Measurements from ENCODE around the gene EMC10. TPM values are rescaled to one million over a fixed set of nuclear protein-coding genes. Genes with fewer than 3 reads are reported as not detected.

Gene EMC10
- total and polyA plus RNA-seq, 2 of the 4 experiments (the other 2 are of a cell fraction): 11.3 to 90.9 TPM

- intact Hi-C loops (cut with micrococcal nuclease): no loop called here
Measured at GRCh38 chr19:50513746-50514345, 37.5 kb downstream of the EMC10 start, which contains the start of gene ASPDH. TSS of gene ASPDH (minus strand) at chr19:50513913. CDS start at chr19:50513823, 90 bp downstream.

More at GRCh38 chr19:50513746-50514345, 37.5 kb downstream of the EMC10 start, which contains the start of gene ASPDH:
- no peak within 1 kb of the TSS for H4K5ac ChIP-seq (ENCODE audit: low read depth, low read length)
- POLR2A ChIA-PET (ENCODE audit: unreplicated experiment): no interaction called here
- TF ChIP-seq POLR2A (IDR thresholded peaks at IDR 0.05; ENCODE audit: low read depth, low read length): no peak
- TF ChIP-seq MAZ (IDR thresholded peaks at IDR 0.05; ENCODE audit: borderline replicate concordance, low read depth, low read length): no peak
- TF ChIP-seq MAFK (IDR thresholded peaks at IDR 0.05; ENCODE audit: low read depth, low read length): no peak
- no peak for TF ChIP-seq ELK1 (IDR thresholded peaks at IDR 0.05; ENCODE audit: borderline replicate concordance, low read depth, low read length)
- no peak for TF ChIP-seq CHD1 (IDR thresholded peaks at IDR 0.05; ENCODE audit: low read depth, low read length)
- TF ChIP-seq BHLHE40 (IDR thresholded peaks at IDR 0.05; ENCODE audit: low read depth, low read length): no peak
- TF ChIP-seq CEBPB (IDR thresholded peaks at IDR 0.05; ENCODE audit: low read depth, low read length): no peak
- no peak for TF ChIP-seq RCOR1 (IDR thresholded peaks at IDR 0.05; ENCODE audit: insufficient replicate concordance, low read length)
- TF ChIP-seq RAD21 (IDR thresholded peaks at IDR 0.05; ENCODE audit: low read length): no peak
- TF ChIP-seq RFX5 (IDR thresholded peaks at IDR 0.05; ENCODE audit: low read depth, low read length): no peak
- TF ChIP-seq, protein P1, sequence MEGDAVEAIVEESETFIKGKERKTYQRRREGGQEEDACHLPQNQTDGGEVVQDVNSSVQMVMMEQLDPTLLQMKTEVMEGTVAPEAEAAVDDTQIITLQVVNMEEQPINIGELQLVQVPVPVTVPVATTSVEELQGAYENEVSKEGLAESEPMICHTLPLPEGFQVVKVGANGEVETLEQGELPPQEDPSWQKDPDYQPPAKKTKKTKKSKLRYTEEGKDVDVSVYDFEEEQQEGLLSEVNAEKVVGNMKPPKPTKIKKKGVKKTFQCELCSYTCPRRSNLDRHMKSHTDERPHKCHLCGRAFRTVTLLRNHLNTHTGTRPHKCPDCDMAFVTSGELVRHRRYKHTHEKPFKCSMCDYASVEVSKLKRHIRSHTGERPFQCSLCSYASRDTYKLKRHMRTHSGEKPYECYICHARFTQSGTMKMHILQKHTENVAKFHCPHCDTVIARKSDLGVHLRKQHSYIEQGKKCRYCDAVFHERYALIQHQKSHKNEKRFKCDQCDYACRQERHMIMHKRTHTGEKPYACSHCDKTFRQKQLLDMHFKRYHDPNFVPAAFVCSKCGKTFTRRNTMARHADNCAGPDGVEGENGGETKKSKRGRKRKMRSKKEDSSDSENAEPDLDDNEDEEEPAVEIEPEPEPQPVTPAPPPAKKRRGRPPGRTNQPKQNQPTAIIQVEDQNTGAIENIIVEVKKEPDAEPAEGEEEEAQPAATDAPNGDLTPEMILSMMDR (conservative IDR thresholded peaks at IDR 0.05; ENCODE audit: low read depth, low read length): no peak
- no peak within 1 kb of the TSS for H2BK15ac ChIP-seq (ENCODE audit: low read depth, low read length)
- no peak within 1 kb of the TSS for H3K4ac ChIP-seq (ENCODE audit: low read depth, low read length)
- dilution Hi-C loops (cut with HindIII; ENCODE audit: low sequenced_read_pairs, unreplicated experiment): no loop called here
- peaks cover 3% of the 10 kb centered on the region for H3K4me1 ChIP-seq (ENCODE audit: control insufficient read depth, insufficient read depth, low read length)
- no peak within 1 kb of the TSS for H3K14ac ChIP-seq (replicated peaks; ENCODE audit: low read depth, low read length)
- no peak within 1 kb of the TSS for H3K56ac ChIP-seq (ENCODE audit: extremely low read depth, insufficient read depth, low read length)
- ATAC-seq (ENCODE audit: low read depth) (no peak), DNase-seq (no peak)
- H4K20me1 ChIP-seq (ENCODE audit: insufficient read depth, low read length): no peaks in the 10 kb centered on the region
- CTCF ChIA-PET: no interaction called here
- in situ Hi-C loops (cut with MboI; ENCODE audit: low sequenced_read_pairs): no loop called here
- WGBS, 2 experiments (ENCODE audit: extremely low coverage in 2 of 2, insufficient read length in 1 of 2): 45% methylated on average over 4 of the region's 22 CpGs; no CpG with 5 or more reads in 1 of the 2 experiments
- H3K9me3 ChIP-seq (ENCODE audit: control insufficient read depth, insufficient read depth, low read length): no peaks in the 10 kb centered on the region
- no TSS peak for BruUV-seq (replicated peaks)
- no peak within 1 kb of the TSS for H2BK120ac ChIP-seq (ENCODE audit: low read depth, low read length)
- H3K18ac ChIP-seq (ENCODE audit: low read depth, low read length): no peak within 1 kb of the TSS
- H4K8ac ChIP-seq (ENCODE audit: low read depth in 2 of 2, low read length in 2 of 2): no peak within 1 kb of the TSS
- no peak within 1 kb of the TSS for H3K4me2 ChIP-seq (ENCODE audit: low read depth, low read length)
- H4K91ac ChIP-seq (ENCODE audit: insufficient read depth, low read depth, low read length): no peak within 1 kb of the TSS
- H3K9me1 ChIP-seq (ENCODE audit: insufficient read depth, low read length): no peaks in the 10 kb centered on the region; the same call in 1 of the 2 replicates
- no peak within 1 kb of the TSS for H2BK20ac ChIP-seq (ENCODE audit: low read depth, low read length)
- no peak within 1 kb of the TSS for H3K4me3 ChIP-seq (ENCODE audit: insufficient read depth, low read depth, low read length)
- no peak within 1 kb of the TSS for H3K27ac ChIP-seq (ENCODE audit: insufficient read depth, low read length)
- H3K36me3 ChIP-seq (ENCODE audit: control insufficient read depth, insufficient read depth, low read length): no peaks in the 10 kb centered on the region
- H3K27me3 ChIP-seq (ENCODE audit: control insufficient read depth, insufficient read depth, low read length): no peaks in the 10 kb centered on the region
- no peak within 1 kb of the TSS for H2BK5ac ChIP-seq (ENCODE audit: low read depth, low read length, poor library complexity, severe bottlenecking)
- no peak within 1 kb of the TSS for H3K23ac ChIP-seq (ENCODE audit: low read depth, low read length)
- H3K9ac ChIP-seq (ENCODE audit: low read depth, low read length): no peak within 1 kb of the TSS
- peak within 1 kb of the TSS; percentile 43 for H2AFZ ChIP-seq (replicated peaks; ENCODE audit: low read length, poor library complexity)
- H3K79me1 ChIP-seq (ENCODE audit: low read depth in 1 of 2, low read length in 2 of 2): peaks cover 5 to 10% of the 10 kb centered on the region in 2 experiments; a peak in 3 of 4 replicates
- no peak within 1 kb of the TSS for H2AK9ac ChIP-seq (replicated peaks; ENCODE audit: low read depth, low read length, poor library complexity)
- no peak within 1 kb of the TSS for H2AK5ac ChIP-seq (ENCODE audit: low read depth, low read length)

Data from IMR-90 (cell line).